IPS-18a (cell line): ENCODE data around the gene HDAC10.

ENCODE experiments used
- H3K27ac ChIP-seq: one replicate; pipeline ENCODE4 v1.5.1; 2013; ENCODE audit warnings: low read length
- H3K27me3 ChIP-seq: one replicate; pipeline ENCODE4 v1.6.1; 2013; ENCODE audit warnings: mild to moderate bottlenecking, low read length; ENCODE audit not compliant: control insufficient read depth, insufficient read depth
- H3K36me3 ChIP-seq: one replicate; pipeline ENCODE4 v1.6.1; 2013; ENCODE audit warnings: low read depth, low read length; ENCODE audit not compliant: control insufficient read depth
- H3K4me1 ChIP-seq: one replicate; pipeline ENCODE4 v1.6.1; 2013; ENCODE audit warnings: low read depth, low read length; ENCODE audit not compliant: control insufficient read depth
- H3K4me3 ChIP-seq: one replicate; pipeline ENCODE4 v1.5.1; 2013; ENCODE audit warnings: low read length
- H3K9ac ChIP-seq: one replicate; pipeline ENCODE4 v1.6.1; 2013; ENCODE audit warnings: mild to moderate bottlenecking, low read length, moderate library complexity
- H3K9me3 ChIP-seq: one replicate; pipeline ENCODE4 v1.6.1; 2013; ENCODE audit warnings: low read depth, low read length; ENCODE audit not compliant: control insufficient read depth

HDAC10 gene

GRCh38 chr22:50257451-50258360, 6.6 kb upstream of the HDAC10 start:
- Histone ChIP-seq H3K36me3 (no peaks in the 10 kb centered on the region), H3K27ac (no peak overlapping the region), H3K4me1 (no peaks in the 10 kb centered on the region)

GRCh38 chr22:50257041-50257440, 6.0 kb upstream of the HDAC10 start:
- Histone ChIP-seq H3K27me3 (peaks cover 14% of the 10 kb centered on the region), H3K9me3 (no peaks in the 10 kb centered on the region), H3K4me3 (no peak overlapping the region), H3K4me1 (no peaks in the 10 kb centered on the region), H3K27ac (no peak overlapping the region), H3K36me3 (no peaks in the 10 kb centered on the region), H3K9ac (no peak overlapping the region)

More at GRCh38 chr22:50257451-50258360, 6.6 kb upstream of the HDAC10 start:
- Histone ChIP-seq H3K4me3 (no peak overlapping the region), H3K9me3 (no peaks in the 10 kb centered on the region), H3K9ac (no peak overlapping the region), H3K27me3 (peaks cover 20% of the 10 kb centered on the region)

- H3K9ac ChIP-seq: no peak overlapping the region
- no peak overlapping the region for H3K27ac ChIP-seq
- H3K4me1 ChIP-seq: no peaks in the 10 kb centered on the region
- H3K4me3 ChIP-seq: no peak overlapping the region
- no peaks in the 10 kb centered on the region for H3K36me3 ChIP-seq
- peaks cover 12% of the 10 kb centered on the region for H3K27me3 ChIP-seq
- H3K9me3 ChIP-seq: no peaks in the 10 kb centered on the region
Observed at GRCh38 chr22:50256258-50256862, 5.3 kb upstream of the HDAC10 start.

- H3K4me1 ChIP-seq: no peaks in the 10 kb centered on the region
- no peak overlapping the region for H3K9ac ChIP-seq
- no peaks in the 10 kb centered on the region for H3K9me3 ChIP-seq
- H3K4me3 ChIP-seq: no peak overlapping the region
- peaks cover 7% of the 10 kb centered on the region for H3K27me3 ChIP-seq
- H3K36me3 ChIP-seq: no peaks in the 10 kb centered on the region
- no peak overlapping the region for H3K27ac ChIP-seq
Observed at GRCh38 chr22:50255607-50256006, 4.5 kb upstream of the HDAC10 start.

GRCh38 chr22:50255099-50255498, 4.0 kb upstream of the HDAC10 start:
- Histone ChIP-seq H3K9ac (no peak overlapping the region), H3K4me3 (no peak overlapping the region), H3K27ac (no peak overlapping the region), H3K9me3 (no peaks in the 10 kb centered on the region), H3K36me3 (no peaks in the 10 kb centered on the region), H3K27me3 (peaks cover 2% of the 10 kb centered on the region), H3K4me1 (no peaks in the 10 kb centered on the region)

GRCh38 chr22:50253941-50254340, 2.9 kb upstream of the HDAC10 start:
- Histone ChIP-seq H3K9me3 (no peaks in the 10 kb centered on the region), H3K36me3 (no peaks in the 10 kb centered on the region), H3K27me3 (no peaks in the 10 kb centered on the region), H3K4me3 (no peak overlapping the region), H3K4me1 (no peaks in the 10 kb centered on the region), H3K27ac (no peak overlapping the region), H3K9ac (no peak overlapping the region)

- no peak overlapping the region for H3K9ac ChIP-seq
- H3K4me3 ChIP-seq: no peak overlapping the region
- H3K27ac ChIP-seq: no peak overlapping the region
- H3K36me3 ChIP-seq: no peaks in the 10 kb centered on the region
- H3K4me1 ChIP-seq: no peaks in the 10 kb centered on the region
- H3K9me3 ChIP-seq: no peaks in the 10 kb centered on the region
- H3K27me3 ChIP-seq: no peaks in the 10 kb centered on the region
Observed at GRCh38 chr22:50253046-50253915, 2.2 kb upstream of the HDAC10 start.

GRCh38 chr22:50252082-50253045, 1.3 kb upstream of the HDAC10 start:
- H3K9ac ChIP-seq: no peak overlapping the region
- H3K27ac ChIP-seq: no peak overlapping the region
- H3K4me1 ChIP-seq: peaks cover 4% of the 10 kb centered on the region
- H3K27me3 ChIP-seq: no peaks in the 10 kb centered on the region
- H3K4me3 ChIP-seq: peak overlapping the region; percentile 82
- no peaks in the 10 kb centered on the region for H3K9me3 ChIP-seq
- no peaks in the 10 kb centered on the region for H3K36me3 ChIP-seq

GRCh38 chr22:50251477-50252081, 514 bp upstream of the HDAC10 start:
- H3K4me3 ChIP-seq: peak overlapping the region; percentile 82
- H3K27me3 ChIP-seq: no peaks in the 10 kb centered on the region
- no peaks in the 10 kb centered on the region for H3K9me3 ChIP-seq
- peaks cover 4% of the 10 kb centered on the region for H3K4me1 ChIP-seq
- peak overlapping the region; percentile 12 for H3K9ac ChIP-seq
- no peak overlapping the region for H3K27ac ChIP-seq
- H3K36me3 ChIP-seq: no peaks in the 10 kb centered on the region

GRCh38 chr22:50250249-50250554, 863 bp downstream of the HDAC10 start:
- peak overlapping the region; percentile 82 for H3K4me3 ChIP-seq
- no peaks in the 10 kb centered on the region for H3K27me3 ChIP-seq
- no peak overlapping the region for H3K9ac ChIP-seq
- no peaks in the 10 kb centered on the region for H3K9me3 ChIP-seq
- peaks cover 5% of the 10 kb centered on the region for H3K36me3 ChIP-seq
- H3K27ac ChIP-seq: no peak overlapping the region
- H3K4me1 ChIP-seq: peaks cover 4% of the 10 kb centered on the region
